Trophoblast cell (in vitro differentiated cells and primary cell): ENCODE results near the gene GLOD5.

ENCODE experiments used
- DNase-seq, 2 donors: peaks; one replicate each; pipeline ENCODE4 v3.0.0-alpha.2; 2016
- H2AFZ ChIP-seq: 2 replicates; pipeline ENCODE4 v1.6.1; 2013; ENCODE audit warnings: low read length, moderate library complexity, mild to moderate bottlenecking; ENCODE audit not compliant: insufficient read depth, poor library complexity
- H2AK5ac ChIP-seq: 2 replicates; pipeline ENCODE4 v1.6.1; 2013; ENCODE audit warnings: mild to moderate bottlenecking, low read length
- H2BK120ac ChIP-seq: 2 replicates; pipeline ENCODE4 v1.6.1; 2013; ENCODE audit warnings: low read length, mild to moderate bottlenecking, moderate library complexity; ENCODE audit not compliant: insufficient read depth, poor library complexity
- H2BK12ac ChIP-seq: 2 replicates; pipeline ENCODE4 v1.6.1; 2013; ENCODE audit warnings: mild to moderate bottlenecking, low read length, moderate library complexity
- H2BK5ac ChIP-seq: 2 replicates; pipeline ENCODE4 v1.6.1; 2013; ENCODE audit warnings: low read length, low read depth, moderate library complexity, mild to moderate bottlenecking; ENCODE audit not compliant: poor library complexity
- H3K14ac ChIP-seq: 2 replicates; pipeline ENCODE4 v1.6.1; 2013; ENCODE audit warnings: mild to moderate bottlenecking, low read length
- H3K18ac ChIP-seq: 2 replicates; pipeline ENCODE4 v1.6.1; 2013; ENCODE audit warnings: mild to moderate bottlenecking, low read length
- H3K23ac ChIP-seq: 2 replicates; pipeline ENCODE4 v1.6.1; 2013; ENCODE audit warnings: low read length
- H3K27ac ChIP-seq: 2 replicates; pipeline ENCODE4 v1.5.1; 2013; ENCODE audit warnings: low read depth, mild to moderate bottlenecking, inconsistent platforms, low read length, moderate library complexity
- H3K27me3 ChIP-seq: 2 replicates; pipeline ENCODE4 v1.6.1; 2013; ENCODE audit warnings: inconsistent platforms, mild to moderate bottlenecking, low read length, moderate library complexity; ENCODE audit not compliant: insufficient read depth
- H3K36me3 ChIP-seq, 2 experiments: 1 replicate in 1 of 2; 2 replicates in 1 of 2; pipeline ENCODE4 v1.6.1; 2013; ENCODE audit warnings: low read length in 2 of 2, mild to moderate bottlenecking in 2 of 2, moderate library complexity in 1 of 2; ENCODE audit not compliant: insufficient read depth in 2 of 2, control insufficient read depth in 1 of 2
- H3K4ac ChIP-seq: 2 replicates; pipeline ENCODE4 v1.6.1; 2013; ENCODE audit warnings: low read depth, mild to moderate bottlenecking, low read length, moderate library complexity
- H3K4me1 ChIP-seq, 2 experiments: 1 replicate in 1 of 2; 2 replicates in 1 of 2; pipeline ENCODE4 v1.6.1; 2013; ENCODE audit warnings: low read length in 2 of 2, mild to moderate bottlenecking in 2 of 2, moderate library complexity in 1 of 2; ENCODE audit not compliant: insufficient read depth in 2 of 2, control insufficient read depth in 1 of 2
- H3K4me2 ChIP-seq: 2 replicates; pipeline ENCODE4 v1.6.1; 2013; ENCODE audit warnings: inconsistent platforms, mild to moderate bottlenecking, low read length, moderate library complexity
- H3K4me3 ChIP-seq: 2 replicates; pipeline ENCODE4 v1.5.1; 2013; ENCODE audit warnings: mild to moderate bottlenecking, low read depth, low read length, inconsistent platforms
- H3K79me1 ChIP-seq: one replicate; pipeline ENCODE4 v1.6.1; 2013; ENCODE audit warnings: low read length
- H3K79me2 ChIP-seq: 2 replicates; pipeline ENCODE4 v1.6.1; 2013; ENCODE audit warnings: low read length, mild to moderate bottlenecking; ENCODE audit not compliant: control insufficient read depth, insufficient read depth, poor library complexity
- H3K9ac ChIP-seq: 2 replicates; pipeline ENCODE4 v1.6.1; 2013; ENCODE audit warnings: mild to moderate bottlenecking, low read length
- H3K9me3 ChIP-seq: 2 replicates; pipeline ENCODE4 v1.6.1; 2013; ENCODE audit warnings: low read depth, mild to moderate bottlenecking, control low read depth, inconsistent platforms, low read length; ENCODE audit not compliant: insufficient read depth
- H4K12ac ChIP-seq: 2 replicates; pipeline ENCODE4 v1.6.1; 2013; ENCODE audit warnings: low read depth, mild to moderate bottlenecking, low read length, moderate library complexity
- H4K8ac ChIP-seq: 2 replicates; pipeline ENCODE4 v1.6.1; 2013; ENCODE audit warnings: low read depth, mild to moderate bottlenecking, low read length, moderate library complexity
- H4K91ac ChIP-seq: one replicate; pipeline ENCODE4 v1.6.1; 2013; ENCODE audit warnings: low read depth, mild to moderate bottlenecking, low read length, moderate library complexity
- WGBS: extraction: QIAGEN DNeasy Blood & Tissue Kit; methylation state at CpG from one replicate; pipeline ENCODE4 v1.1.7; 2013; ENCODE audit warnings: missing lambda C conversion rate; ENCODE audit not compliant: insufficient read length, insufficient coverage; ENCODE audit errors: extremely low coverage; 5-methylcytosine and 5-hydroxymethylcytosine counted together

The GLOD5 gene

GRCh38 chrX:48789366-48790220 lies 28.0 kb downstream of the GLOD5 start:
- Histone ChIP-seq H4K91ac (no peak overlapping the region), H3K36me3 (no peaks in the 10 kb centered on the region), H3K9me3 (no peaks in the 10 kb centered on the region), H4K12ac (no peak overlapping the region), H3K4me3 (no peak overlapping the region), H3K27me3 (no peaks in the 10 kb centered on the region), H3K18ac (no peak overlapping the region), H3K9ac (no peak overlapping the region), H2BK12ac (no peak overlapping the region), H3K4me2 (no peak overlapping the region), H3K4me1 (peaks cover 5 to 7% of the 10 kb centered on the region in 2 experiments), H3K14ac (no peak overlapping the region), H3K23ac (no peak overlapping the region), H3K4ac (no peak overlapping the region), H4K8ac (no peak overlapping the region), H3K79me2 (peaks cover under 1% of the 10 kb centered on the region), H2BK120ac (no peak overlapping the region), H3K79me1 (peaks cover 9% of the 10 kb centered on the region), H2BK5ac (no peak overlapping the region), H2AFZ (no peak overlapping the region), H3K27ac (no peak overlapping the region), H2AK5ac (no peak overlapping the region)
- WGBS: 100% methylated on average over 2 of the region's 7 CpGs
- no peak for DNase-seq

DNA sequence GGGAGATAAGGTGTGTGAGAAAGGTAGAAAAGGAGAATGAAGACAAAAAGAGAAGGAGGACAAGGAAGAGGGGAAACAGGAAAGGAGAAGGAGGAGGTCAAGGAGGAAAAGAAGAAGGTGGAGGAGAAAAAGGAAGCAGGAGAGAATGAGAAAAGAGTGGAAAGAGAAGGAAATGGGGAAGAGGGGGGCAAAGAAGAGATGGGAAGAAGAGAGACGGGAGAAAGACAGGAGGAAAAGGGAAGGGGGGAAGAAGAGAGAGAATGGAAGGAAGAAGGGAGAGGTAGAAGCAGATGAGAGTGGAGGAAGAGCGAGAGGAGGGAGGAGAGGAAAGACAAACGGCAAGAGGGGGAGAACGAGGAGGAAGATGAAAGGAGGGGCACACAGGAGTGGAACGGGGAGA lies 28.9 kb downstream of the GLOD5 start:
- no peaks in the 10 kb centered on the region for H3K9me3 ChIP-seq
- no CpG with 5 or more reads among the region's 5 CpGs for WGBS

DNA sequence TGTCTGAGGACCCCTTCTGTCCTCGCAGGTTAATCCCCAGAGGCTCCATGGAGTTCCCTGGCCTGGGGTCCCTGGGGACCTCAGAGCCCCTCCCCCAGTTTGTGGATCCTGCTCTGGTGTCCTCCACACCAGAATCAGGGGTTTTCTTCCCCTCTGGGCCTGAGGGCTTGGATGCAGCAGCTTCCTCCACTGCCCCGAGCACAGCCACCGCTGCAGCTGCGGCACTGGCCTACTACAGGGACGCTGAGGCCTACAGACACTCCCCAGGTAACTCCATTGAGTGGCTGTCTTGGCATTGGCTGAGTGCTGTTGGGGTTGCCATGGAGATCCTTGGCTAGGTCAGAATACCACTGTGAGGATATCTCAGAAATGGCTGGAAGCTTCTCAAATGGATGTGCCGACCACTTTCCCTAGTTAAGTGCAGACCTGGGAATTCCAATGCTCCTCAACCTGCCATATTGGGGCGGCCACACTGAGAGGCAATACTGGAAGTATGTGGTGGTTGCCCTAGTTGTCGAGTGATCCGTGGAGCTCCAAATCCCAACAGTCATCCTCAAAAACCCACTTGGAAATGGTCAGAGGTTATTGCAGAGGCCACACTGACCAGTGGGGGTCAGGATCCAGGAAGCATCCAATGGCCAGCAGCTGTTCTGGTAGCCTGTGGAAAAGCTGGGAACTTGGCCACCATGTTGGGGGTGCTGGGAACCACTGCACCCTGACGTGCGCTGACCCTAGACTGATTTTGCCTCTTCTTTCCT lies 29.7 kb downstream of the GLOD5 start:
- Histone ChIP-seq H2BK120ac (no peak overlapping the region), H2AFZ (no peak overlapping the region), H4K12ac (no peak overlapping the region), H3K4me2 (no peak overlapping the region), H3K27me3 (no peaks in the 10 kb centered on the region), H3K14ac (no peak overlapping the region), H3K9ac (no peak overlapping the region), H3K79me1 (peaks cover 23% of the 10 kb centered on the region), H4K91ac (no peak overlapping the region), H3K4me1 (peaks cover 18 to 20% of the 10 kb centered on the region in 2 experiments), H3K4me3 (no peak overlapping the region), H2BK12ac (no peak overlapping the region), H3K79me2 (peaks cover 2% of the 10 kb centered on the region), H3K23ac (no peak overlapping the region), H3K9me3 (no peaks in the 10 kb centered on the region), H2BK5ac (no peak overlapping the region), H4K8ac (no peak overlapping the region), H3K18ac (no peak overlapping the region), H3K36me3 (no peaks in the 10 kb centered on the region), H3K4ac (no peak overlapping the region), H2AK5ac (no peak overlapping the region), H3K27ac (no peak overlapping the region)
- WGBS: no CpG with 5 or more reads among the region's 11 CpGs
- DNase-seq: no peak

More for the DNA sequence above, 28.9 kb downstream of the GLOD5 start:
- H3K4me1 ChIP-seq: peaks cover 12 to 14% of the 10 kb centered on the region in 2 experiments
- no peaks in the 10 kb centered on the region for H3K36me3 ChIP-seq
- H3K4me3 ChIP-seq: no peak overlapping the region
- H3K23ac ChIP-seq: no peak overlapping the region
- H2AFZ ChIP-seq: no peak overlapping the region
- H4K12ac ChIP-seq: no peak overlapping the region
- no peak overlapping the region for H3K14ac ChIP-seq
- H3K4ac ChIP-seq: no peak overlapping the region
- H3K79me2 ChIP-seq: peaks cover 2% of the 10 kb centered on the region
- H3K9ac ChIP-seq: no peak overlapping the region
- H4K91ac ChIP-seq: no peak overlapping the region
- H3K27ac ChIP-seq: no peak overlapping the region
- H3K18ac ChIP-seq: no peak overlapping the region
- no peak overlapping the region for H2BK120ac ChIP-seq
- no peak overlapping the region for H2AK5ac ChIP-seq
- no peak for DNase-seq
- H4K8ac ChIP-seq: no peak overlapping the region
- no peak overlapping the region for H3K4me2 ChIP-seq
- no peak overlapping the region for H2BK12ac ChIP-seq
- no peaks in the 10 kb centered on the region for H3K27me3 ChIP-seq
- peaks cover 17% of the 10 kb centered on the region for H3K79me1 ChIP-seq
- H2BK5ac ChIP-seq: no peak overlapping the region

DNA sequence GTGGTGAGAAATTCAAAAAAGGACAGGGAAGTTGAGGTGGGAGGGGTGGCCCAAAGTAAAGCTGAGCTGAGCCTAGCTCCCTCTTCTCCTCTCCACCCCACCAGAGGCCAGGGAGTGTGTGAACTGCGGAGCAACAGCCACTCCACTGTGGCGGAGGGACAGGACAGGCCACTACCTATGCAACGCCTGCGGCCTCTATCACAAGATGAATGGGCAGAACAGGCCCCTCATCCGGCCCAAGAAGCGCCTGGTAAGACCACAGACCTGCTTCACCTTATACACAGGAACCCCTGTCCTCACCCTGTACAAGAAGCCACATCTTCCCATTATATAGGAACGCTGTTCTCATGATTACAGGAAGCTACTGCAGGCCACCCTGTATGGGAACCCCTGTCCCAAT lies 30.7 kb downstream of the GLOD5 start:
- Histone ChIP-seq H2AK5ac (no peak overlapping the region), H3K23ac (no peak overlapping the region), H2BK5ac (no peak overlapping the region), H3K27me3 (no peaks in the 10 kb centered on the region), H3K36me3 (no peaks in the 10 kb centered on the region), H2BK120ac (no peak overlapping the region), H3K9me3 (no peaks in the 10 kb centered on the region), H3K4ac (no peak overlapping the region), H3K18ac (no peak overlapping the region), H3K4me1 (peaks cover 19 to 21% of the 10 kb centered on the region in 2 experiments), H3K79me1 (peaks cover 23% of the 10 kb centered on the region), H2BK12ac (no peak overlapping the region), H3K14ac (no peak overlapping the region), H3K27ac (no peak overlapping the region), H4K91ac (no peak overlapping the region), H2AFZ (no peak overlapping the region), H3K9ac (no peak overlapping the region), H4K12ac (no peak overlapping the region), H4K8ac (no peak overlapping the region), H3K79me2 (peaks cover 2% of the 10 kb centered on the region), H3K4me2 (no peak overlapping the region), H3K4me3 (no peak overlapping the region)
- no CpG with 5 or more reads among the region's 7 CpGs for WGBS
- DNase-seq: no peak
